ENCODE measurements around the gene LTBP2.
"Not testable (repeated sequence)": the region's sequence is repeated elsewhere in the genome, so short reads cannot be mapped to it uniquely, and the experiment has no call there.

LTBP2 gene

GRCh38 chr14:74547331-74547927 lies 64.6 kb downstream of the LTBP2 start:
- DNase-seq = no peak

- DNase-seq = no peak
Observed at GRCh38 chr14:74546416-74546815, 65.6 kb downstream of the LTBP2 start.

GRCh38 chr14:74545386-74545785 lies 66.7 kb downstream of the LTBP2 start:
- DNase-seq = no peak

GRCh38 chr14:74543771-74544438 lies 68.1 kb downstream of the LTBP2 start:
- no peak for DNase-seq

- no peak for DNase-seq
Observed at GRCh38 chr14:74542056-74542685, 69.9 kb downstream of the LTBP2 start.

- DNase-seq = no peak
Observed at GRCh38 chr14:74541225-74541624, 70.8 kb downstream of the LTBP2 start.

- no peak for DNase-seq
Observed at GRCh38 chr14:74539503-74539902, 72.5 kb downstream of the LTBP2 start.

- DNase-seq = no peak
Observed at GRCh38 chr14:74538411-74539391, 73.3 kb downstream of the LTBP2 start.

- not testable (repeated sequence) for DNase-seq
Observed at GRCh38 chr14:74536336-74536735, 75.7 kb downstream of the LTBP2 start.

GRCh38 chr14:74535756-74536325 lies 76.2 kb downstream of the LTBP2 start:
- DNase-seq = no peak

- no peak for DNase-seq
Observed at GRCh38 chr14:74533576-74533975, 78.5 kb downstream of the LTBP2 start.

GRCh38 chr14:74532246-74532645 lies 79.8 kb downstream of the LTBP2 start:
- no peak for DNase-seq

- no peak for DNase-seq
Observed at GRCh38 chr14:74531467-74531866, 80.6 kb downstream of the LTBP2 start.

- no peak for DNase-seq
Observed at GRCh38 chr14:74531006-74531405, 81.0 kb downstream of the LTBP2 start.

- DNase-seq = no peak
Observed at GRCh38 chr14:74528886-74529285, 83.2 kb downstream of the LTBP2 start.

GRCh38 chr14:74528406-74528805 lies 83.6 kb downstream of the LTBP2 start:
- DNase-seq = no peak

- no peak for DNase-seq
Observed at GRCh38 chr14:74527736-74528280, 84.2 kb downstream of the LTBP2 start.

- no peak for DNase-seq
Observed at GRCh38 chr14:74526854-74527585, 85.0 kb downstream of the LTBP2 start.

GRCh38 chr14:74525361-74525851 lies 86.6 kb downstream of the LTBP2 start:
- no peak for DNase-seq

GRCh38 chr14:74524812-74525135 lies 87.3 kb downstream of the LTBP2 start:
- DNase-seq = no peak

GRCh38 chr14:74524076-74524811 lies 87.8 kb downstream of the LTBP2 start:
- no peak for DNase-seq
